ENCODE measurements around the gene PLEKHM2.
A peak's percentile ranks its signal among the peaks of the same experiment; 100 is the strongest.
"Not testable (repeated sequence)": the region's sequence is repeated elsewhere in the genome, so short reads cannot be mapped to it uniquely, and the experiment has no call there.

PLEKHM2 gene, protein sequence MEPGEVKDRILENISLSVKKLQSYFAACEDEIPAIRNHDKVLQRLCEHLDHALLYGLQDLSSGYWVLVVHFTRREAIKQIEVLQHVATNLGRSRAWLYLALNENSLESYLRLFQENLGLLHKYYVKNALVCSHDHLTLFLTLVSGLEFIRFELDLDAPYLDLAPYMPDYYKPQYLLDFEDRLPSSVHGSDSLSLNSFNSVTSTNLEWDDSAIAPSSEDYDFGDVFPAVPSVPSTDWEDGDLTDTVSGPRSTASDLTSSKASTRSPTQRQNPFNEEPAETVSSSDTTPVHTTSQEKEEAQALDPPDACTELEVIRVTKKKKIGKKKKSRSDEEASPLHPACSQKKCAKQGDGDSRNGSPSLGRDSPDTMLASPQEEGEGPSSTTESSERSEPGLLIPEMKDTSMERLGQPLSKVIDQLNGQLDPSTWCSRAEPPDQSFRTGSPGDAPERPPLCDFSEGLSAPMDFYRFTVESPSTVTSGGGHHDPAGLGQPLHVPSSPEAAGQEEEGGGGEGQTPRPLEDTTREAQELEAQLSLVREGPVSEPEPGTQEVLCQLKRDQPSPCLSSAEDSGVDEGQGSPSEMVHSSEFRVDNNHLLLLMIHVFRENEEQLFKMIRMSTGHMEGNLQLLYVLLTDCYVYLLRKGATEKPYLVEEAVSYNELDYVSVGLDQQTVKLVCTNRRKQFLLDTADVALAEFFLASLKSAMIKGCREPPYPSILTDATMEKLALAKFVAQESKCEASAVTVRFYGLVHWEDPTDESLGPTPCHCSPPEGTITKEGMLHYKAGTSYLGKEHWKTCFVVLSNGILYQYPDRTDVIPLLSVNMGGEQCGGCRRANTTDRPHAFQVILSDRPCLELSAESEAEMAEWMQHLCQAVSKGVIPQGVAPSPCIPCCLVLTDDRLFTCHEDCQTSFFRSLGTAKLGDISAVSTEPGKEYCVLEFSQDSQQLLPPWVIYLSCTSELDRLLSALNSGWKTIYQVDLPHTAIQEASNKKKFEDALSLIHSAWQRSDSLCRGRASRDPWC

DNA sequence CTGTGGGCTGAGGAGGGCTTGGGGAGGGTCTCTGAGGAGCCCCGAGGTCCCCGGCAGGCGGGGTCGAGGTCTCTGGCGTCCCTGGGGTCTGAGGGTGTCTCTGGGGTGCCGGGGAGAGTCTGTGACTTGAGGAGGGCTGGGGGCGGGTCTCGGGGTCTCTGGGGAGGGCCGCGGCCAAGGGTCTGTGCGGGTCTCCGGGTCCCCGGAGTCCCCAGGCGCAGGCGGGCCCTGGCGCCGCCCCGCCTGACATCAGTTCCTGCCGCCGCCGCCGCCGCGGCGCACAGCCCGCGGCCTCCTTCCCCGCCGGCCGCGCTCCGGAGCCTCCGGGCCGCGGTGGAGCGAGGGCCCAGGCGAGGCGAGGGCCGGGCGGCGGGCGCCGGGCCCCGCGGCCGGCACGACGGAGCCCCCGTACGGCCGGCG is at the start of gene PLEKHM2:
Gene PLEKHM2 (plus strand): TSS at position 279 of the 420 bp plus-strand sequence. CDS start 239 bp downstream, outside the sequence.
- peak in 1 of 2 donors; percentile 18 for DNase-seq (ENCODE audit: low read depth in 1 of 2, low spot score in 1 of 2)

DNA sequence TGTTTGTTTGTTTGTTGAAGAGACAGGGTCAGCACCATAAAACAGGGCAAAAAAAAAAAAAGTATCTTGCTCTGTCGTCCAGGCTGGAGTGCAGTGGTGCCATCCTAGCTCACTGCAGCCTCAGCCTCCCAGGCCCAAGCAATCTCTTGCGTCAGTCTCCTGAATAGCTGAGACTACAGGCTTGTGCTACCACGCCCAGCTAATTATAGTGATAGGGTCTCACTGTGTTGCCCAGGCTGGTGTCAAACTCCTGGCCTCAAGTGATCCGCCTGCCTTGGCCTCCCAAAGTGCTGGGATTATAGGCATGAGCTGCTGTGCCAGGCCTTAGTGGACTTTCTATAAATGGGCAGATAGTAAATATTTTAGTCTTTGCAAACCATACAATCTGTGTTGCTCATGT is 47.7 kb upstream of the PLEKHM2 start:
- DNase-seq (ENCODE audit: low read depth in 1 of 2, low spot score in 1 of 2): no peak

DNA sequence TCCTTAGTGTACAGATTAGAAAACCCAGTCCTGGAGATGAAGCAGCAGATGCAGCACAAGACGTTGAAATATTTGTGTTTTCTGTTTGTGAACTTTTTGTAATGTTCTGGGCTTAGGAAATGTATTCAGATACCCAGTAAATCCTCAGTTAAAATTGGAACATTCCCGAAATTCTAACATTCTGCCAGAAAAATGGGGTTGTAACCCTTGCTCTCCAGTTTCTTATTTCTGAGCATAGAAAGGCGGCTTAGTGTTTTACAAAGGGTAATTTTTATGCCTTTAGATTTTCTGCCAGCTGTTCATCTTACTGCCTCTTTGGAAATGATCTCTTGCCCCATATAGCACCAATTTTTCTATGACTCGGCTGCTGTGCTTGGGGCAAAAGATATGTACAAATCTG is 46.3 kb upstream of the PLEKHM2 start:
- DNase-seq (ENCODE audit: low read depth in 1 of 2, low spot score in 1 of 2): no peak

- no peak for DNase-seq (ENCODE audit: low read depth in 1 of 2, low spot score in 1 of 2)
Observed at GRCh38 chr1:15639262-15639661, 44.9 kb upstream of the PLEKHM2 start.

GRCh38 chr1:15639931-15640330 is 44.2 kb upstream of the PLEKHM2 start:
- DNase-seq (ENCODE audit: low read depth in 1 of 2, low spot score in 1 of 2): no peak

DNA sequence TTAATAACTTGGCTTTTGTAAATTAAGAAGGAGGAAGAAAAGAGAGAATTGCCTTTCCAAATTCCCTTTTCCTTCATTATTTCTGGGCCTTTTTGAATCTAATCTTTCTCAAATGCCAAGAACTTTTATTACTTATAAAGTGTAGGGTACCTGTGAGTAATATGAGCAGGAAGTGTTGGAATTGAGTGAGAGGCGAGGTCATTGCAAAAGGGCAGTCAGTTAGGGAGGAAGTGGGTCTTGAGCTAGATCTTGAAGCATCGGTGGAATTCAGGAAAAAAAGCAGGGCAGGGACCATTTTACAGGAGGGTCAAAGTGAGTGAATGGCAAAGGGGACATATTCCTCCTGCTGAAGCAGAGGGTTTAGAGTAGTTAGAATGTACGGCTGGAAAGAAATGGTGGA is 43.5 kb upstream of the PLEKHM2 start:
- DNase-seq (ENCODE audit: low read depth in 1 of 2, low spot score in 1 of 2): no peak

DNA sequence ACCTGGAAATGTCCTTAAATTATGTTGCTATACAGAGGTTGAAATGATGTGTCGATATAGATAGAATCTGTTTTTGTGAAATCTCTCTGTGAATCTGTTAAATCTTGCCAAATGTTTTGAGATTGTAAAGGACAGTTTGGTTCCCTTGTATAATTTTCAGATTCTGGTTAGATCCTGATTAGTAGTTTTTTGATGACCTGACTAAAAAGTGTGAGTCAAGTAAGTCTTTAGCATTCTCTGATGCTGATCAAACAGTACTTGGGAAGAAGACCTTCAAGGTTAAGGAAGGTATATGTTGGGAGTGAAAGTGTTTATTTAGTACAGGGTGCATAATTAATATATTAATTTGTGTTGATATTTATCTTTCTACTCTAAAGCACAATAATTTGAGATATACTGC is 34.2 kb upstream of the PLEKHM2 start:
- no peak for DNase-seq (ENCODE audit: low read depth in 1 of 2, low spot score in 1 of 2)

- no peak for DNase-seq (ENCODE audit: low read depth in 1 of 2, low spot score in 1 of 2)
Observed at GRCh38 chr1:15650433-15650832, 33.7 kb upstream of the PLEKHM2 start.

DNA sequence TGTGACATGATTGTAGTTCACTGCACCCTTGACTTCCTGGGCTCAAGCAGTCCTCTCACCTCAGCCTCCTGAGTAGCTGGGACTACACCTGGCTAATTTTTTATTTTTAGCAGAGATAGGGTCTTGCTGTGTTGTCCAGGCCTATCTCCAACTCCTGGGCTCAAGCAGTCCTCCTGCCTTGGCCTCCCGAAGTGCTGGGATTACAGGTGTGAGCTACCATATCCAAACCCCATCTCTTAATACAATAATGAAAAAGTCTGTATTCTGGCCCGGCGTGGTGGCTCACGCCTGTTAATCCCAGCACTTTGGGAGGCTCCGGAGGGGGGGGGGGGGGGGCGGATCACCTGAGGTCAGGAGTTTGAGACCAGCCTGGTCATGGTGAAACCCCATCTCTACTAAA is 32.0 kb upstream of the PLEKHM2 start:
- not testable (repeated sequence) for DNase-seq (ENCODE audit: low read depth in 1 of 2, low spot score in 1 of 2)

DNA sequence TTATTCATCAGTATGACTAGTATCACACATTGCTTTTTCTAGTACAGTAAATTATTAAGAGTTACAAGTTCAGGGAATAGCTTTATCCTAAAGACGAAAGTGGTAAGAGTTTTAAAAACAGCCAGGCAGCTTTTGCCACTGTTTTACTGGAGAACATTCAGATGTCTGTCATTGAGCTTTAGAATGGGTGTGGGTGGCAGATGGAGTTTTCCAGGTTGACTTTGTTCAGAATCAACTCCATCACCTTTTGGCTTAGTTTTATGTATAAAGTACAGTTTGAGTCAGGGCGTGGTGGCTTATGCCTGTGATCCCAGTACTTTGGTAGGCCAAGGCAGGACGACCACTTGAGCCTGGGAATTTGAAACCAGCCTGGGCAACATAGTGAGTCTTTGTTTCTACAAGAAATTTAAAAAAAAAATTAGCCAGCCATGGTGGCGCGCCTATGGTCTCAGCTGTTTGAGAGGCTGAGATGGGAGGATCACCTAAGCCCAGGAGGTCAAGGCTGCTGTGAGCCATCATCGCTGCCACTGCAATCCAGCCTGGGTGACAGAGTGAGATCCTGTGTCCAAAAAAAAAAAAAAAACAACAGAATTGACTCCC is 29.9 kb upstream of the PLEKHM2 start:
- no peak for DNase-seq (ENCODE audit: low read depth in 1 of 2, low spot score in 1 of 2)

DNA sequence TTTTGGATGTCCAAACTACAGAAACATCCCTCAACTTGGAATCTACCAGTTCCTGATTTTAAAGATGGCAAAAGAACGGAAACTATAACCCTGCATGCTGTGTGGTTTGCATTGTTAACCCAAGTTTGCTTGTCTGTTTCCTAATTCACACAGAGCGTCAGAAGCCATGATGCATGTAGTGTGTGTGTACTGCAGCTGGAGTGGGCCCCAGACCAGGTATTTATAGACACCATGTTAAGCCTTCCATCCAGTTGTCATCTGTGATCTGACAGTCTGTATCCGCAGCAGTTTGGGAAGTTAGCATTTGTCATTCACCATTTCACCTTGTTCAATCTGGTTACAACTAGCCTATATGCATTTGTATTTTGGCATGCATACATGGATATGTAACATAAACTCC is 27.7 kb upstream of the PLEKHM2 start:
- DNase-seq (ENCODE audit: low read depth in 1 of 2, low spot score in 1 of 2): no peak

GRCh38 chr1:15657021-15657420 is 27.1 kb upstream of the PLEKHM2 start:
- DNase-seq (ENCODE audit: low read depth in 1 of 2, low spot score in 1 of 2): no peak

- DNase-seq (ENCODE audit: low read depth in 1 of 2, low spot score in 1 of 2): no peak
Observed at GRCh38 chr1:15660151-15660550, 24.0 kb upstream of the PLEKHM2 start.

- no peak for DNase-seq (ENCODE audit: low read depth in 1 of 2, low spot score in 1 of 2)
Observed at GRCh38 chr1:15662477-15662876, 21.6 kb upstream of the PLEKHM2 start.

- DNase-seq (ENCODE audit: low read depth in 1 of 2, low spot score in 1 of 2): no peak
Observed at GRCh38 chr1:15663925-15664324, 20.2 kb upstream of the PLEKHM2 start.

DNA sequence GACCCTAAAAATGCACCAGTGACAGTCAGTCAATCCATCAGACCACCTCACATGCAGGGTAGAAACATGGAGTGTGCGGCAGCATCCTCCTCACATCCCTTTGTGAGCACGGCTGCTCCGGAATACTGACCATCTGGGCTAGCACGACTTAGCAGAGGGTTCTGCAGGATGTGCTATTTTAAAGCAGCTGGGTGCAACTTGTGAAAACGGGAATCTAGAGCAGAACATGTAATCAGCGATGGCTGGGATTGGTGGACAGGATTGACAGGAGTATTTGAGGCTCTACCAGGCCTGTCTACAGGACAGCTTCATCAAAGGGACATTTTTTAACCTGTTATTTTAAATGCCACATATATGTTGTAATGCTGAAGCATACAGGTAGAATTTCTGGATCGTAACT is 16.8 kb upstream of the PLEKHM2 start:
- DNase-seq (ENCODE audit: low read depth in 1 of 2, low spot score in 1 of 2): no peak

- no peak for DNase-seq (ENCODE audit: low read depth in 1 of 2, low spot score in 1 of 2)
Observed at GRCh38 chr1:15668089-15668754, 15.9 kb upstream of the PLEKHM2 start.

GRCh38 chr1:15669074-15669473 is 15.0 kb upstream of the PLEKHM2 start:
- DNase-seq (ENCODE audit: low read depth in 1 of 2, low spot score in 1 of 2): no peak

DNA sequence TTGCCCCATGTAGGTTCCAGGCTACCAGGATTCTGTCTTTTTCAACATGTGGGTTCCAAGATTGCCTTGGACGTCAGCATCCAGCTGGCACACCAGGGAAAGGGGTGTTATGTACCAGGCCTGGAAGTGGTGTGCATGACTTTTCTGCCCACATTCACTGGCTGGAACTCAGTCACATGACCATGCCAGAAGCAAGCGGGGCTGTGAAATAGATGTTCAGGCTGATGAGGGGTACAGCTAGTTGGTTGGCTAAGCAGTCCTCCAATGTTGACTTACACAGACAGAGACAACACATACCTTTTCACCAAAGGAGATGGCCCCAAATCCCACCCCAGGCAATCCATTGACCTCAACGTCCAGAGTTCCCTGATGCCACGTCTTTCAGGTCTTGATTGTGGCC is 14.3 kb upstream of the PLEKHM2 start:
- no peak for DNase-seq (ENCODE audit: low read depth in 1 of 2, low spot score in 1 of 2)

DNA sequence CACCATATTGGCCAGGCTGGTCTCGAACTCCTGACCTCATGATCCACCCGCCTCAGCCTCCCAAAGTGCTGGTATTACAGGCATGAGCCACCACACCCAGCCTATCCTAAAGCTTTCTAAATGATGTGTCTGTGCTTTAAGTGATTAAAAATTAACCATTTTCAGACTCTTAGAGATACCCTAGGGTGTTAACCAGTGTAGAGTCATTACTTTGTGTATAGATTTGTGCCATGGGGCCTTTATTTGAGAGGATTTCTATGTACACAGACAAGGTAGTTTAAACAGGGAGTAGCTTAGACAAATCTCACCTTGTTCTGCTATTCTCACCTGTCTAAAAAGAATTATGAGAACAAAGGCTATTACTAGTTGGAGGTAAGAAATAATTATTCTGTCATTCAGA is 12.7 kb upstream of the PLEKHM2 start:
- no peak for DNase-seq (ENCODE audit: low read depth in 1 of 2, low spot score in 1 of 2)
